OCI-LY3 (cell line): ENCODE data around the gene GRM8.

Source experiments
- CTCF ChIP-seq: fragments of 200-600, 300-600 bp; sonication (generic); IDR thresholded peaks from 2 replicates; pipeline ENCODE4 v1.5.1; 2014; ENCODE audit warnings: antibody characterized with exemption, low read length, low read depth
- EZH2phosphoT487 ChIP-seq: fragments of 200-600 bp; shearing (Covaris generic); IDR thresholded peaks from 2 replicates; pipeline ENCODE4 v1.6.1; 2018; ENCODE audit warnings: antibody characterized with exemption, mixed run types, low read depth

- TF ChIP-seq CTCF (no peak), EZH2phosphoT487 (no peak)
Measured at GRCh38 chr7:127258111-127258510, 5.4 kb upstream of the GRM8 start.
